ENCODE measurements around the gene GDAP1L1.

Gene GDAP1L1

DNA sequence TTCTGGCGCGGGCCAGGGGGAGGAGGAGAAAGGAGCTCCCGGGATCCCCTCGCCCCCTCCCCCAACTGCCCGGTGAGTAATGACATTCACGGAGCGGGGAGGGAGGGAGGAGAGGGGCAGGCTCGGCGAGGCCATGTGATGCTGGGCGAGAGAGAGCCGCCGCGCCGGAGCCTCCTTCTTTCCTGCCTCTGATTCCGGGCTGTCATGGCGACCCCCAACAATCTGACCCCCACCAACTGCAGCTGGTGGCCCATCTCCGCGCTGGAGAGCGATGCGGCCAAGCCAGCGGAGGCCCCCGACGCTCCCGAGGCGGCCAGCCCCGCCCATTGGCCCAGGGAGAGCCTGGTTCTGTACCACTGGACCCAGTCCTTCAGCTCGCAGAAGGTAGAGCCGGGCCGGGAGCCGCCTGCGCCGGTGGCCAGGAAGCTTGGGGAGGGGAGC is at the start of gene GDAP1L1:
TSS of gene GDAP1L1 (plus strand) at position 178 of the 441 bp plus-strand sequence. CDS start at position 205, 27 bp downstream.
- TF ChIP-seq, protein P1, sequence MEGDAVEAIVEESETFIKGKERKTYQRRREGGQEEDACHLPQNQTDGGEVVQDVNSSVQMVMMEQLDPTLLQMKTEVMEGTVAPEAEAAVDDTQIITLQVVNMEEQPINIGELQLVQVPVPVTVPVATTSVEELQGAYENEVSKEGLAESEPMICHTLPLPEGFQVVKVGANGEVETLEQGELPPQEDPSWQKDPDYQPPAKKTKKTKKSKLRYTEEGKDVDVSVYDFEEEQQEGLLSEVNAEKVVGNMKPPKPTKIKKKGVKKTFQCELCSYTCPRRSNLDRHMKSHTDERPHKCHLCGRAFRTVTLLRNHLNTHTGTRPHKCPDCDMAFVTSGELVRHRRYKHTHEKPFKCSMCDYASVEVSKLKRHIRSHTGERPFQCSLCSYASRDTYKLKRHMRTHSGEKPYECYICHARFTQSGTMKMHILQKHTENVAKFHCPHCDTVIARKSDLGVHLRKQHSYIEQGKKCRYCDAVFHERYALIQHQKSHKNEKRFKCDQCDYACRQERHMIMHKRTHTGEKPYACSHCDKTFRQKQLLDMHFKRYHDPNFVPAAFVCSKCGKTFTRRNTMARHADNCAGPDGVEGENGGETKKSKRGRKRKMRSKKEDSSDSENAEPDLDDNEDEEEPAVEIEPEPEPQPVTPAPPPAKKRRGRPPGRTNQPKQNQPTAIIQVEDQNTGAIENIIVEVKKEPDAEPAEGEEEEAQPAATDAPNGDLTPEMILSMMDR (IDR thresholded peaks at IDR 0.05; ENCODE audit: insufficient read depth, low read length, poor library complexity, severe bottlenecking), result no peak
- no peak for DNase-seq (ENCODE audit: extremely low read depth, insufficient read length)
- H3K4me3 ChIP-seq (replicated peaks; ENCODE audit: low read depth, low read length), result no peak within 1 kb of the TSS
- H3K36me3 ChIP-seq (ENCODE audit: control insufficient read depth, insufficient read depth, low read length), result no peaks in the 10 kb centered on the region
- H3K27me3 ChIP-seq (replicated peaks; ENCODE audit: control insufficient read depth, insufficient read depth, low read length), result no peaks in the 10 kb centered on the region; the same call in 1 of the 2 replicates

DNA sequence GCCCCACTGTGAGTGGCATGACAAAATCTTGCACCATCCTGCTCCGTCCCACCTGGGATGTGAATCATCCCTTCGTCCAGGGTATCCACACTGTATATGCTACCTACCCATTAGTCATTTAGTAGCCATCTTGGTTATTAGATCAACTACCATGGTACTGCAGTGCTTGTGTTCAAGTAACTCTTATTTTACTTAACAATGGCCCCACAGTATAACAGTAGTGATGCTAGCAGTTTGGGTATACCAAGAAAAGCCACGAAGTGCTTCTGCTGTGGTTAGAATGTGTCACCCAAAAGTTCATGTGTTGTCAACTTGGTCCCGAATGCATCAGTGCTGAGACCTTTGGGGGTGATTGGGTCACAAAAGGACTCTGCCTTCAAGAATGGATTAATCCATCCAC is 48.2 kb upstream of the GDAP1L1 start:
- Histone ChIP-seq H3K36me3 (ENCODE audit: control insufficient read depth, insufficient read depth, low read length) (peaks cover 10% of the 10 kb centered on the region), H3K27me3 (replicated peaks; ENCODE audit: control insufficient read depth, insufficient read depth, low read length) (no peaks in the 10 kb centered on the region), H3K4me3 (replicated peaks; ENCODE audit: low read depth, low read length) (no peak overlapping the region)
- TF ChIP-seq, protein P1 (IDR thresholded peaks at IDR 0.05; ENCODE audit: insufficient read depth, low read length, poor library complexity, severe bottlenecking), result no peak
- no peak for DNase-seq (ENCODE audit: extremely low read depth, insufficient read length)

GRCh38 chr20:44199877-44200276 is 47.2 kb upstream of the GDAP1L1 start:
- Histone ChIP-seq H3K36me3 (ENCODE audit: control insufficient read depth, insufficient read depth, low read length) (peaks cover 10% of the 10 kb centered on the region), H3K27me3 (replicated peaks; ENCODE audit: control insufficient read depth, insufficient read depth, low read length) (no peaks in the 10 kb centered on the region), H3K4me3 (replicated peaks; ENCODE audit: low read depth, low read length) (no peak overlapping the region)
- TF ChIP-seq, protein P1 (IDR thresholded peaks at IDR 0.05; ENCODE audit: insufficient read depth, low read length, poor library complexity, severe bottlenecking), result no peak
- DNase-seq (ENCODE audit: extremely low read depth, insufficient read length), result no peak

DNA sequence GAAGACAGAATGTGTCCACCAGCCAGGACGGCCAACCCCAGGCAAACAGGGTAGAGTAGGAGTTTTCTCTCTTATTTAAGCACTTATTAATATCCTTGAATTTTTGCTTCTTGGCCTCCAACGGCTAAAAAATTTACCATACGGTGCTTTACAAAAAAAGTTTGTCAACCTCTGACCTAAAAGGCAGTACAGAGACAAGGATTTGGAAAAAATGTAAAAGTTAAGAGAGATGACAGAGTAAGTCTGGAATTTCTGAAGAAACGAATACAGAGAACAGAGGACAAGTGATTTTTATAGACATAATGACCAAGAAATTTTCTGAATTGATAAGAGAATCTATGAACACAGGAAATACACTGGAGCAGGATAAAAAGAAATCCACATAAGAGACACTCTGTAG is 46.7 kb upstream of the GDAP1L1 start:
- no peaks in the 10 kb centered on the region for H3K27me3 ChIP-seq (replicated peaks; ENCODE audit: control insufficient read depth, insufficient read depth, low read length)
- peaks cover 10% of the 10 kb centered on the region for H3K36me3 ChIP-seq (ENCODE audit: control insufficient read depth, insufficient read depth, low read length)
- TF ChIP-seq, protein P1 (IDR thresholded peaks at IDR 0.05; ENCODE audit: insufficient read depth, low read length, poor library complexity, severe bottlenecking), result no peak
- no peak for DNase-seq (ENCODE audit: extremely low read depth, insufficient read length)
- no peak overlapping the region for H3K4me3 ChIP-seq (replicated peaks; ENCODE audit: low read depth, low read length)

GRCh38 chr20:44200983-44201382 is 46.1 kb upstream of the GDAP1L1 start:
- TF ChIP-seq, protein P1 (IDR thresholded peaks at IDR 0.05; ENCODE audit: insufficient read depth, low read length, poor library complexity, severe bottlenecking), result no peak
- Histone ChIP-seq H3K27me3 (replicated peaks; ENCODE audit: control insufficient read depth, insufficient read depth, low read length) (no peaks in the 10 kb centered on the region), H3K36me3 (ENCODE audit: control insufficient read depth, insufficient read depth, low read length) (peaks cover 10% of the 10 kb centered on the region), H3K4me3 (replicated peaks; ENCODE audit: low read depth, low read length) (no peak overlapping the region)
- no peak for DNase-seq (ENCODE audit: extremely low read depth, insufficient read length)

GRCh38 chr20:44203161-44203560 is 43.9 kb upstream of the GDAP1L1 start:
- TF ChIP-seq, protein P1 (IDR thresholded peaks at IDR 0.05; ENCODE audit: insufficient read depth, low read length, poor library complexity, severe bottlenecking), result no peak
- Histone ChIP-seq H3K27me3 (replicated peaks; ENCODE audit: control insufficient read depth, insufficient read depth, low read length) (no peaks in the 10 kb centered on the region), H3K4me3 (replicated peaks; ENCODE audit: low read depth, low read length) (no peak overlapping the region), H3K36me3 (ENCODE audit: control insufficient read depth, insufficient read depth, low read length) (peaks cover 5% of the 10 kb centered on the region)
- no peak for DNase-seq (ENCODE audit: extremely low read depth, insufficient read length)

Data from GM06990 (cell line).